Thymus (tissue), 11 donors: ENCODE measurements around the gene OPRM1. TPM values are rescaled to one million over a fixed set of nuclear protein-coding genes. Genes with fewer than 3 reads are reported as not detected.

Experiments used
- DNase-seq, 9 donors: peaks; one replicate each; pipeline ENCODE4 v3.0.0-alpha.2; 2013; ENCODE audit warnings: low spot score in 9 of 9, low read depth in 6 of 9, missing footprints in 1 of 9
- H3K27ac ChIP-seq, 2 donors: one replicate each; pipeline ENCODE4 v1.5.1; 2013; ENCODE audit warnings: control low read depth in 1 of 2, low read depth in 1 of 2, low read length in 1 of 2, mild to moderate bottlenecking in 1 of 2, moderate library complexity in 1 of 2
- H3K27me3 ChIP-seq, 2 donors: one replicate each; pipeline ENCODE4 v1.5.1; 2013; ENCODE audit warnings: low read length in 1 of 2; ENCODE audit not compliant: control insufficient read depth in 2 of 2, insufficient read depth in 1 of 2
- H3K36me3 ChIP-seq, 2 donors: one replicate each; pipeline ENCODE4 v1.5.1; 2013; ENCODE audit warnings: low read length in 1 of 2, mild to moderate bottlenecking in 1 of 2, moderate library complexity in 1 of 2; ENCODE audit not compliant: control insufficient read depth in 2 of 2, insufficient read depth in 2 of 2
- H3K4me1 ChIP-seq, 2 donors: one replicate each; pipeline ENCODE4 v1.5.1; 2013; ENCODE audit warnings: low read length in 2 of 2; ENCODE audit not compliant: control insufficient read depth in 2 of 2, insufficient read depth in 2 of 2
- H3K4me3 ChIP-seq, 2 donors: one replicate each; pipeline ENCODE4 v1.5.1; 2013; ENCODE audit warnings: low read length in 2 of 2, control low read depth in 1 of 2, mild to moderate bottlenecking in 1 of 2
- H3K9me3 ChIP-seq, 2 donors: one replicate each; pipeline ENCODE4 v1.5.1; 2013; ENCODE audit warnings: low read length in 1 of 2, mild to moderate bottlenecking in 1 of 2; ENCODE audit not compliant: control insufficient read depth in 2 of 2, insufficient read depth in 1 of 2
- WGBS: extraction: QIAGEN DNeasy Blood & Tissue Kit; methylation state at CpG from one replicate; pipeline ENCODE4 v1.1.7; 2013; 5-methylcytosine and 5-hydroxymethylcytosine counted together
- polyA plus RNA-seq: library from polyadenylated mRNA; stranded (reverse); fragments of 200-250 nt; gene quantifications from one replicate; pipeline ENCODE4 v1.2.3, GENCODE V29; 2013
- total RNA-seq: library from RNA; stranded (reverse); fragments of 120-200 nt; gene quantifications from one replicate; pipeline ENCODE4 v1.2.4, GENCODE V29; 2013
- donor health status: healthy.

The OPRM1 gene
- total and polyA plus RNA-seq, 2 donors: 0.02 TPM; not detected in 1

DNA sequence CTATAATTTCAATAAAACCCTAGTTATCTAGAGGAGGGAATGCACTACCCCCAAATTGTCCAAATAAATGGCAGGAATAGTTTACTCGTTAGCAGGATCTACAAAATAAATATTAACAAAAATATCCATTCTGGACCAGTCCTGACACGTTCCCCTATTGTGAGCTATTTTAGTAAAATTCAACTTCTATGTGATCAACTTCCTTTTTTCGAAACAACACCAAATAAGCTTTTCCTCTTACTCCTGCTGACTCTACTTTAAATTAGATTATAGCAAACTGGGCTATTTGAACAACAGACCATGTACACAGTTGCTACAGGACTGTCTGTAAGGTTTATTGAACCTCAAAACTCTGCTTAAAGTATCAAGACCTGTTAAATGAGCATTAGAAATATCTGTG lies 163.3 kb downstream of the OPRM1 start:
- Histone ChIP-seq H3K36me3 (peaks cover 8 to 21% of the 10 kb centered on the region in 2 donors), H3K27me3 (no peaks in the 10 kb centered on the region), H3K4me3 (no peak overlapping the region), H3K4me1 (no peaks in the 10 kb centered on the region), H3K9me3 (no peaks in the 10 kb centered on the region), H3K27ac (no peak overlapping the region)
- DNase-seq: no peak
- WGBS: 71% methylated on average over 3 of the region's 3 CpGs

DNA sequence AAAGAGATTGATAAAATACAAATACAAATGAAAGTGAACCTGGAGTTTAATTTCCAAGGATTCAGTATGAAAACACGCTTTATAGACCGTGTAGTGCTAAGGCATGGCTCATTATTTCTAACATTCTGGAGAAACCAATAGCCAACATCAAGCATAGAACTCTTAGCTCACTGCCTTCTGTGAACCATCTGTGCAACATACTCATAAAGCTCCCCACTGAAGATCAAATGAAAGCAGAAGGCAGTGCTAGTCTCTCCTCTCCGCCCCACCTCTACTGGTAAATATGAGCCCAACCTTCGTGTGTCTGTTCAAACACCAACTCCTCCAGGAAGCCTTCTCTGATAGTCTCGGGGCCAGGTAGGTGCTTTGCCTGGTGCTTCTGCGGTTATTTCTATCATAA lies 163.9 kb downstream of the OPRM1 start:
- no peak overlapping the region for H3K27ac ChIP-seq
- H3K9me3 ChIP-seq: no peaks in the 10 kb centered on the region
- H3K4me1 ChIP-seq: no peaks in the 10 kb centered on the region
- 96% methylated on average over 6 of the region's 6 CpGs for WGBS
- H3K27me3 ChIP-seq: no peaks in the 10 kb centered on the region
- no peak for DNase-seq
- no peak overlapping the region for H3K4me3 ChIP-seq
- H3K36me3 ChIP-seq: peaks cover 8 to 24% of the 10 kb centered on the region in 2 donors

DNA sequence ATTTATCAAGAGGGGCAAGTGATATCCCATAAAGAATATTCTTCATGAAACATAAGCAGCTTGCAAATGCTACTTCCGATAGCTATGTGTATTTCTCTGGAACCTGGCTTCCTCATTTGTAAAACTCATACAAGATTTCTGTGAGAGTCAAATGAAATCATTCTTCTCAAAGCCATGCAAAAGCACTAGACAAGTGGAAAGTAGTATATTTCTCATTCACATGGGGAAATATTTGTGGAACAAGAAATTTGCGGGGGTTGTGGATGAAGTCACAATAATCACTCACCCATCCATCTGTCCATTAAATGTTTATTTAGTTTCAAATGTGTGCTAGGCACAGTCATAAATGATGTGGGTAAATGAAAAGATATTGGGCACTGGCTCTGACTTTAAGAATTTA lies 167.1 kb downstream of the OPRM1 start:
- no peak overlapping the region for H3K27ac ChIP-seq

DNA sequence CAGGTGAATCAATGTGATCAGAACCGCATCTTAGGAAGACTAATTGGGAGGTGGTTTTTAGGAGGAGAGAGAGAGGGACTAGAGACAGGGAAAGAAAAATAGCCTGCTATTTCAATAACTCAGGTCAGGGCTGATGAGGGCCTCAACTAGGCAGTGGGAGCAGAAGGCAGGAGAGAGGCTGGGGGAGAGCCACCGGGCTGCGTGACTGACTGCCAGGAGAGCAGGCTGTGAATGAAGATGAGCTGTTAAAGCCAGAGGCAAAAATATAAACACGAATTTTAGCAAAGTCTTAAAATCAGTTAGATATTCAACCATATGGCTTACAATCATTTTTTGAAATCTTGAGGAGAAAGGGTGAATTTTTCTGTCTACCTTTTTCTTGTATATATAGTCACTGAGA lies 168.0 kb downstream of the OPRM1 start:
- WGBS: 74% methylated on average over 4 of the region's 4 CpGs
- no peak overlapping the region for H3K27ac ChIP-seq
- DNase-seq: no peak
- no peaks in the 10 kb centered on the region for H3K27me3 ChIP-seq
- H3K4me3 ChIP-seq: no peak overlapping the region
- H3K36me3 ChIP-seq: peaks cover 8 to 19% of the 10 kb centered on the region in 2 donors
- no peaks in the 10 kb centered on the region for H3K4me1 ChIP-seq
- H3K9me3 ChIP-seq: no peaks in the 10 kb centered on the region

More for the DNA sequence above, 167.1 kb downstream of the OPRM1 start:
- Histone ChIP-seq H3K27me3 (no peaks in the 10 kb centered on the region), H3K4me1 (no peaks in the 10 kb centered on the region), H3K36me3 (peaks cover 5 to 16% of the 10 kb centered on the region in 2 donors), H3K9me3 (no peaks in the 10 kb centered on the region), H3K4me3 (no peak overlapping the region)
- over 99% methylated on average over 2 of the region's 2 CpGs for WGBS
- DNase-seq: no peak

DNA sequence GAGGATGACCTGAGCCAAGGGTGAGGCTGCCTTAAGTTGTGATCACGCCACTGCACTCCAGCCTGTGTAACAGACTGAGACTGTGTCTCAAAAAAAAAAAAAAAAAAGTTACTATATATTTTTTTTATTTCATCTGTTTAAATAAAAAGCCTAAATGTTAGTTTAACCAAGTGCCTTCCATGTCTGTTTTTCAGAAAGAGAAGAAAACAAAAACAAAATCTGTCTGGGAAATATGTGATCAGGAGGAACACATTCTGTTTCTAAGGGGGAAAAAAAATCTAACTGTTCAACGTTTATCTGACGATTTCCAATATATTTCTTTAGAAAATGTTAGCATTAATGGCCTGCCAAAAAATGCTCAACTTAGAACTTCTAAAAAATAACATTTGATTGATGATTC lies 170.5 kb downstream of the OPRM1 start:
- H3K36me3 ChIP-seq: peaks cover 11 to 23% of the 10 kb centered on the region in 2 donors
- no peak overlapping the region for H3K4me3 ChIP-seq
- no peak overlapping the region for H3K27ac ChIP-seq
- 63% methylated on average over 3 of the region's 3 CpGs for WGBS
- H3K4me1 ChIP-seq: no peaks in the 10 kb centered on the region
- no peaks in the 10 kb centered on the region for H3K27me3 ChIP-seq
- no peaks in the 10 kb centered on the region for H3K9me3 ChIP-seq
- no peak for DNase-seq

DNA sequence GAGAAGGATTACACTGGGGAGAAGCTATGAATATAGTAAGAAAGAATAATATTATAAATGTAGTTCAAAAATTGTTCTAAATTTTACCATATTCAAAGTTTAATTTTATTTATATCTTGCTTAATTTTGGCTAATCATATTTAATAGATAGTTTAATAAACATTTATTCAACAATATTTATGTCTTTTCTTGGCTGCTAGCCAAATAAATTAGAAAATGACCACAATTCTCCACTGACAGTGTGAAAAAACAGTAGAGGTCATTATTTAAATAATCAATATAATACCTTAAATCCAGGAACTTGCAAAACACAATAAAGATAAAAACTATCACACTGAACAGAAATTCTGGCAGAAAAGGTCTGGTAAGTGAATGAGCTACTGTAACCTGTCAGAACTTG lies 171.6 kb downstream of the OPRM1 start:
- DNase-seq: no peak
- no peak overlapping the region for H3K27ac ChIP-seq
- no peaks in the 10 kb centered on the region for H3K9me3 ChIP-seq
- H3K4me3 ChIP-seq: no peak overlapping the region
- peaks cover 11 to 23% of the 10 kb centered on the region in 2 donors for H3K36me3 ChIP-seq
- H3K27me3 ChIP-seq: no peaks in the 10 kb centered on the region
- H3K4me1 ChIP-seq: no peaks in the 10 kb centered on the region

DNA sequence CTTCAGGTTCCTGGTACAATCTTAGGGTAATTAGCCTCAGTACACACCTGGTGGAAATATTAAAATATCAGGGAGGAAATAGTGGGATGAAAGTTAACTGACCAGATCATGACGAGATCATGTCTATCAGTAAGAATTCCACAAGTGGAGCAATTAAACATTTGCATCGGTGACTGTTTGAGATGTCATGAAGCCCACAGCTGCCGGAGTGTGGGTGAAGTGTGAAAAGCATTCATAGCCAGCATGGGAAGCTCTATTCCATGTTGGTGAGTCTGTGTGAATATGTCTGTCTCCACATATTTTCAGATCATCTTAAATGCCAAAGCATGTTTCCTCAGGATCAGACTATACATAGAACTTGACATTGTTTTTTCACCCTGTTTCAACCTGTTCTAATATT lies 174.7 kb downstream of the OPRM1 start:
- peaks cover 6 to 15% of the 10 kb centered on the region in 2 donors for H3K36me3 ChIP-seq
- H3K4me1 ChIP-seq: peaks cover 0 to 7% of the 10 kb centered on the region in 2 donors
- H3K27me3 ChIP-seq: no peaks in the 10 kb centered on the region
- no peaks in the 10 kb centered on the region for H3K9me3 ChIP-seq
- no peak overlapping the region for H3K27ac ChIP-seq
- H3K4me3 ChIP-seq: no peak overlapping the region
- DNase-seq: no peak
- WGBS: 98% methylated on average over 3 of the region's 3 CpGs

DNA sequence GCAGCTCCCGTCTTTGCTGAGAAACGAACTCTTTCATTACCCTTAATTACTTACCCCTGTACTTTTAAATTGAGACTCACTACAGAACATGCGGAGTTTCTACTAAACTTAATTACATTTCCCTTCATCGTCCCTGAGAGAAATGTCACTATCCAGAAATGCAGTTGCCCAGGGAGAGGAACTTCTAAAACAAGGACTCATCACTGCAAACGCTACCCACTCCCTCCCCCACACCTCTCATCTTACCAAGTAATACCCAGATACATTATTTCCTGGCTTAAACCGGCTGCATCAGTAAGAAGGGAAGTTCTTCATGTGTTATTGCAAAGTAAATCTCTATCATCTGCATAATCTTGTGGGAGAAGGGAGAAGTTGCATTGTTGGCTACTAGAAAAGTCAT lies 179.3 kb downstream of the OPRM1 start:
- H3K4me1 ChIP-seq: peaks cover 5 to 14% of the 10 kb centered on the region in 2 donors
- 52% methylated on average over 6 of the region's 6 CpGs for WGBS
- H3K9me3 ChIP-seq: no peaks in the 10 kb centered on the region
- peaks cover 16 to 28% of the 10 kb centered on the region in 2 donors for H3K36me3 ChIP-seq
- peak in 1 of 9 donors; percentile 34 for DNase-seq
- no peak overlapping the region for H3K4me3 ChIP-seq
- no peaks in the 10 kb centered on the region for H3K27me3 ChIP-seq
- H3K27ac ChIP-seq: no peak overlapping the region

DNA sequence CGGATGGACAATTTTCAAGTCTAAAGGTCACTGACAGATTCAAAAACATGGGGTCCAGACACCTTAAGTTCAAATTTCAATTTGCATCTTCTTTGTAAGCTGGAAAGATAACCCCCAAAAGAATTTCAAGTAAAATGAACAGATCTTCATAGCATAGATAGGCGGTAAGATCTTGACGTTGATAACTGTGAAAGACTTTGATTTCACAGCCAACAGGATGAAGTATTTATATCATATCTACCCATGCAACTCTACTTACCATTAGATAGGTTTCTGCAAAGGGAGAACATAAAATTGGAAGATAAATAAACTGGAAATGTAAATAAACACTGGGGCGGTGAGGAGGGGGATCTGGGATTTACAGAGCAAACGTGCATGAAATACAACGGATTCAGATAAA lies 179.7 kb downstream of the OPRM1 start:
- Histone ChIP-seq H3K9me3 (no peaks in the 10 kb centered on the region), H3K36me3 (peaks cover 14 to 28% of the 10 kb centered on the region in 2 donors), H3K4me1 (peaks cover 5 to 14% of the 10 kb centered on the region in 2 donors), H3K27me3 (no peaks in the 10 kb centered on the region), H3K4me3 (no peak overlapping the region), H3K27ac (no peak overlapping the region)
- DNase-seq: no peak
- 84% methylated on average over 6 of the region's 6 CpGs for WGBS

DNA sequence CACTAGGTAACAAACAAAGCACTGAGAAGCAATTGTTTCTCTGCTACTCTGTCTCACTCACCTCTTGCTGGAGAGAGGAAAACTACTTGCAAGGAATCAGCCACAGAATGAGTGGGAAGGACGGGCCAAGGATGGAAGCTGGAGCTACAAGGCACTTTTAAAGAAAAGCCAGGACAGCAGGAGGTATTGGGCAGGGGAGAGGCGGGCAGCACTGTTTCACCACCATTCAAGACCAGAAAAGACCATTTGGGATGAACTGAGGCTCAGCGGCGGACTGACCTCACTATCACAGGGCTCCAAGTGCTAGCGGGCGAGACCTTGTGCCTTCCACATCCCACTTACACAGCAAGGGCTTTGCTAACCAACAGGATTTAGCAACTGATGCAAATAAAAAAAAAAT lies 180.2 kb downstream of the OPRM1 start:
- Histone ChIP-seq H3K27ac (no peak overlapping the region), H3K9me3 (no peaks in the 10 kb centered on the region), H3K36me3 (peaks cover 13 to 28% of the 10 kb centered on the region in 2 donors), H3K4me1 (peaks cover 8 to 16% of the 10 kb centered on the region in 2 donors), H3K27me3 (no peaks in the 10 kb centered on the region), H3K4me3 (no peak overlapping the region)
- no peak for DNase-seq
- 96% methylated on average over 6 of the region's 6 CpGs for WGBS
